Measurements from ENCODE around the gene CYRIA.

The CYRIA gene

DNA sequence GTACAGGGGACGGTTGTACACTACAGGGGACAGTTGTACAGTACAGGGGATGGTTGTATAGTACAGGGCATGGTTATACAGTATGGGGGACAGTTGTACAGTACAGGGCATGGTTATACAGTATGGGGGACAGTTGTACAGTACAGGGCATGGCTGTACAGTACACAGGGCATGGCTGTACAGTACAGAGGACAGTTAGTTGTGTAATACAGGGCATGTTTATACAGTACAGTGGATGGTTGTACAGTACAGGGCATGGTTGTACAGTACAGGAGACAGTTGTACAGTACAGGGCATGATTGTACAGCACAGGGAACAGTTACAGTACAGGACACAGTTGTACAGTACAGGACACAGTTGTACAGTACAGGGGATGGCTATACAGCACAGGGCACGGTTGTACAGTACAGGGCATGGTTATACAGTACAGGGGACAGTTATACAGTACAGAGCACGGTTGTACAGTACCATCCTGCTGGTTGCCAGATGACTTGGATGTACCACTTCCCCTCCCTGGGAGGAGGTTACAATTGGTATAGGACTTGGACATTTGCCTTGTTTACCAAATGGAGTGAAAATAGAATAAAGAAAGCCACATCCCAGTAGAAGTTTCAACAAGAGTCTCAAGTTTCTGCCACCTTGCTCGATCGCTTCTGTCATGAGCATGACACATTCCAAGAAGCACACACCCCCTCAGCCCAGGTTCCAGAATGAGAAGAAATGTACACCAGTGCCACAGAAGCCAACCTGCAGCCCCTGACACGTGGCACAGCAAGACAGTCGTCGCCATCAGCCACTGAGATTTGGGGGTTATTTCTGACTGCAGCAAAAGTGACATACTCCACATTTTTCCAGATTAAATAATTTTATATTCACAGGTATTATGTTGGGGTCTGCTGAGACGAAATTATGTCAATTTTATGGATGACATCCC, 16.0 kb downstream of the CYRIA start:
- no peak for DNase-seq

DNA sequence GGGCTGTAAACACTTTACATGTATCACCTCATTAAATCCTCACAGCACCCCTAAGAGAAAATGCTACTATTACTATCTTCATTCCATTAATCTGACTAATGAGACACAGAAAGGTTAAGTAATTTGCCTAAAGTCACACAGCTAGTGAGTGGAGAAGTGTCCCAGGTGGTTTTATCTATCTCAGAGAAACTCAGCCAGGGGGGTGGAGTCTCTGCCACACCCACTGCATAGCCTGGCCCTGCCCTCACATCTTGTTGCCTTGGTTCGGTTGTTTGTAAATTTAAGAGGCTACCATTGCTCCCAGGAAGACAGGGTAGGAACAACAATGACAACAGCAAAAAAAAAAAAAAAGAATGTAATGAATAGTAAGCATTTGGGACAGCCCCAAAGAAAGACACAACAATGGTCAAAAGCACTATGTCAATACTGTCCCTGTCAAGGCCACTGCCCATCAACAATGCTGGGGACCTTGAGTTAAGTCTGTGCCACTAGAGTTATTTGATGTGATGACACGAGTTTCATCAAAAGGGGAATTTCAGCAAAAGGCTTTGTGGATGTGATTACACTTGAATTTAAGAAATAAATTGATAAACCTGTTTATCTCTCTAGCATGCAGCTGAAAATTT, 17.5 kb downstream of the CYRIA start:
- no peak for DNase-seq

DNA sequence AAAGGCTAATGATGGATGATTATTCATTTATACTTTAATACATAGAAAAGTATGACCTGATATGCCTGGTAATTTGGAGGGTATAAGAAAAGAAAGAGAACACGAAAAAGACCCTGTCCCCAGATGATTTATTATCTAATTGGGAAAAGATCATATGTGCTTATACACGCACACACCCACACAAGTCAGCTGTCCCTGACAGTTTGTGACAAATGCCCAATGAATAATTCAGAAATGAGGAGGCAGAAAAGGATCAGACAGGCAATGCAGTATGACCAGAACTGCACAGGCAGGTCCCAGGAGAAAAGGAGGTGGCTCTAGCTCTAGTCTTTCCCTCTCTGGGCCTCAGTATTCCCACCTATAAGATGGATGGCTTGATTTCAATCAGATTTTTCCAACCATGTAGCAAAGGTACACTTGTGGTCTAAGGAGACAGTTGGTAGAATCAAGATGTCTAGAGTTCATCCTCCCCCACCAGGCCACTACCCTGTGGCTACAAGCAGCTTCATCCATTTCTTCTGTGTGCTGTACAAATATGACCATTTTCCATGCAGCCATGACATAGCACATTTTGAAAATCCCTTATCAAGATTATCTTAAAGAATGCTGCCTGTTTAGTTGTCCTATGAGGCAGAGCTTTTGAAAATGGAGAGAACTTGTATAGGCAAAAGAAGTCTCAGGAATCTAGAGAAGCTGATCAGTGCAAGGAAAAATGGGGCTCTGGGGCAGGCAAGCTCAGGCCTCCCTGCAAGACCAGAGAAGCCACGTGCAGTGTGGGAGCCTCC, 19.7 kb downstream of the CYRIA start:
- DNase-seq: no peak

DNA sequence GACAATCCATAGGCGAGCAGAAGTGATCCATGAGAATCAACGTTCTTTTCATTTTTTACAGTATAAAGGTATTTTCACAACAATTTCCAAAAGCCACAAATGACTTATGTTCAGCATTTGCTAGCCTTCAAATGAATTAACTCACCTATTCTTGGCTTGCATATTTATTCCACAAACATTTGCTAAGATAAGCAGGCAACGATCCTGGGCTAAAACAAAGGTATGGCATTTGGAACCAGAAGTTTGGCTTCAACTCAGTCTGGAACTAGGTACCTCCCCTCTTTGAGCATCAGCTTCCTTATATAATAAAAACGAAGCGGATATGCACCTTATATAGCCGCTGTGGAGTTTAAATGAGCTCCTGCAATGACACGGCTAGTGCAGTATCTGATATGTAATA, 20.5 kb downstream of the CYRIA start:
- DNase-seq: no peak

DNA sequence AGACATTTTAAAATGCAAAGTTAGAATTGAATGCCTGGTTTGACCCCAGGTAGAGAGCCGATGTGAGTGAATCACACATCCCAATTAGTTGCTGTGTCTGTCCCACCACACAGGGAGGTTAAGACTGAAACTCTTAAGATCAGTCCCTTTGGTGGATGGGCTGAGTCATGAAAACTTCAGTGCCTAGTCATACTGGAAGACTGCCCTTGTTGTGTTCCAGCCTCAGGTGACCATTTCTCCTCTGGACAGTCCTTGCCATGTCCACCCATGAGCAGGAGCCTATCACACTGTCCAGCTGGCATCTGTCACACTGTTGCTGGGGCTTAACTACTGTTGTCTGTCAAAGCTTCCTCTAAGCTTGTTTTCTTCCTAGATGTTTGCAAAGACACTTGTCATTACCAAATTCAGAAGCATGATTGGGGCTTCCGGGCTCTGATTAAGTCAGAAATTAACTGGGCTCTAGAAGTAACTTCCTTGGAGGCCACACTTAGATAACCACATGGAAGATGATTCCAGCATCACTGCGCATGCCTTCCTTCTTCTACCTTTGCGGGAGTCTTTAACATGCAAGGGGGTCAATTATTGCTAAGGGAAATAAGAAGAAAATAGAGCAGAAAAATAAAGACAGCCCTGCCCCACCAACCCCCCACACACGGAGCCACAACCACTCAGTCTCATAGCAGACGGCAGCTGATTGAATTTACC, 21.3 kb downstream of the CYRIA start:
- DNase-seq: no peak

DNA sequence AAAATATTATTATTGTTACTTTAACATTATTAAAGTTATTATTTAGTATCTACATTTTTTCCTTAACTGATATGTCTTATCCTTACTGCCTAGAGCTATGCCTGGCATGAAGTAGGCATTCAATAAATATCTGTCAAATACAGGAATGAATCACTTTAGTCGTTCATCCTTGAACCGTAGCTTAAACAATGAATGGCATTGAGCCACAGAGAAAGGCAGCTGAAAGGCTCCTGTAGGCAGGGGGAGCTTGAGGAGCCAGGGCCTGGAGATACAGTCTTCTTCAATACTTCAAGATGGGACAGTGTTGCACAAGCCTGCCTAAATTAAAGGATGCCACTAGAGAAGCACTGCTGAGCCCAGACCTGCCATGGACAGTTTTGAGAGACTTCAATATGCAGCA, 22.5 kb downstream of the CYRIA start:
- no peak for DNase-seq

DNA sequence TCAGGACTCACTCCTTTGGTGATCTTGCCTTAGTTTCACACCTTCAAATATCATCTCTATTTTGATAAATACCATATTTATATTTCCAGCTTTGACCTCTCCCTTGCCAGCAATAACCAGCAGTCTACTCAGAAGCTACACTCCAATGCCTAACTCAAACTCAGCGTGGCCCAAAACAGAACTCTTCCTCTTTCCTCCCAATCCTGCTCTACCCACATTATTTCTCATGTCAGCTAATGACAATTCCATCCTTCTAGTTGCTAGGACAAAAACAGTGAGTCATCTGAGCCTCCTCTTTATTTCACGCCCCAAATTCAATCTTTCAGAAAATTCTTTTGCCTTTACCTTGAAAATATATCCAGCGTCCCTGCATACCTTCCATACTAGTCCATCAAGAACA, 23.5 kb downstream of the CYRIA start:
- DNase-seq: no peak

DNA sequence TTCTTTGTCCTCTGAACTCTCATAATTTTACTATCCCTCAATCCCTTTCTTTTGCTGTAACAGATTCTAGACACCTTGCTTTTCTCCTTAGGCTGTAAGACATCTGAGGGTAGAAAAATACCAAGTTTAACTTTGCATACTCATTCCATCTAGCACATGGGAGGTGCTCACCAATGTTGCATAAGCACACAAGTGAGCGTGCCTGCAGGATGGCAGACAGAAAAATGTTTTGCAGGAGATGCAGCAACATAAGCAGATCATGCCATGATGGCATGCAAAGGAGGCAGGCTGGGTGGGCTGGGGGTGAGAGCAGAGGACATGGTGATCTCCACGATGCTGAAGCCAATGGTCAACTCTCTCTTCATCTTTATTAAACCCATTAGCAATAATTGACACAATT, 24.1 kb downstream of the CYRIA start:
- DNase-seq: no peak

DNA sequence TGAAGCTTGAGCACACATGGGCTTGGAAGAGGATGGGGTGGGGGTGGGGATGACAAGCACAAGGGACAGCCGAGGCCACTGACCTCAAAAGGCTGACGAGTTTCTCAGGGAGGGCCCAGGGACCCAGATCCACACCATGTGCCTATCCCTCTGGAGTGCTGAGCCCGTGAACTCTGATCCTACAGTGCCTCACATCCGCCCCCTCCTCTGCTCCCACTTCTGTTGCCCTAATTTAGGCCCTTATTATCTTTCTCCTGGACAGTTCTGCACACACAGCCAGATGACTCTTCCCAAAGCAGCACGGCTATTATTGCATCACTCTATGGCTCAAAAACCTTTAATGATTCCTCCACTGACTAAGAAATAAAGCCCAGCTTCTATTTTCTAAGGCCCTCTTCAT, 24.8 kb downstream of the CYRIA start:
- DNase-seq: no peak

DNA sequence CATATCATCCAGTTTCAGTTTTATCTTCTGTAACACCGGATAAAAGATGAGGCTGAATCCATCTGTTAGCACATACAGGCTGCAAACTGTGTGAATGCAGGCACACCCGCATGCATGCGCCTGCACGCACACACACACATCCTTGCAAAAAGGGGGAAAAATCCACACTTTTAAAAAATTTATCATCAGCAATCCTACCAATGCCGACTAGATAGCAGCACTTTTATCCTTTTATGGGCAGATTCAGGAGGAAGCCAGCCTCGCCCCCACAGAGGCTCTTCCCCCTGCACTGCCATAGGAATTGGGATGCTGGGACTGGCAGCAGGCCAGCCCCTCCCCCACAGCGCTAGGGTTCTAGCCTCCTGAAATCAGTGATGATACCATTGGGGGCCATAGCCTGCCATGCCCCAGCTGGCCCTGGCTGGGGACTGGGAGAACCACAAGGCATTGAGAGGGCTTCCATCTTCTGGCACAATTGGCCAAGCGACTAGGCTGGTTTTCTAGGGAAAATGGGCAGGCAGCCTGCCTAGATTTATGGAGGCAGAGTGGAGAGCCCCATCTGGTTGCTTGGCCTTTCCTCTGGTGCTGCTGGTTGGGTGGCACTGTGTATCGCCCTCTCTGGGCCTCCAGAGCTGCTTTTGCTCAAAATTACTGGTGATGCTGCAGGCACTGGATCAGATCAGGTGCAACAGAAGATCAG, 25.5 kb downstream of the CYRIA start:
- no peak for DNase-seq

DNA sequence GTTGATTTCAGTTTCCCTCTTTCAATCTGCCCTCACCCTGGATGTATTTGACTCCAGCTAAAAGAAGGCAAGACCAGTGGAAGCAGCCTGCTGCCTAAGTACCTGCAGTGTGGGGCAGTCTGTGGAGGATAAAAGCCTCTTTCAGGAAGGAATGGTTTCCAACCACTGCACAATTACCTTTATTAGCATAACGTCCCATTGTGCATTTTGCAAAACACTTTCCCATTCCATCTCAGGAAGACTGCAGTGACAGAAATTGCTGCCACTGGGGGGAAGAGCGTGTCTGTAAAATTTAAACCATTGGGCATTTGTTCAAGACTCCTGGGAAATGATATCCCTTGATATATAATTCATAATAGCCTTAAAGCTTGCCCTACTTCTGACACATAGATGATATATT, 26.2 kb downstream of the CYRIA start:
- no peak for DNase-seq

DNA sequence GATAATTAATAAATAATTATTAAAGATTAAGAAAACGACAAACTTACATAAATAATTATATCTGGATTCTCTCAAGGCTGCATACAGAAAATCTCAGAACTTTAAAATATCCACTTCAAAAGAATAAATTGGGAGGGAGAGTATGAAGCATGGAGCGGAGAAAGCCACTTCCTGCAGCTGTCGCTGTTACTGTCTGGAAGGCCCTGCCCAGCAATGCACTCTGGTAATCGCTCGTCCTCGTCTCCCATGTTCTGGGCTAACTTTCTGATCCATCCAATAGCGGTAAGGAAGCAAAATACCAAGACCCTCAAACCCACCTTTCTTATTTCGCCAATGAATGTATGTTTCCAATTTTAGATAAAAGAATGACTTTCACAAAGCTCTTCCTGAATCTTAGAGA, 26.7 kb downstream of the CYRIA start:
- DNase-seq: no peak

DNA sequence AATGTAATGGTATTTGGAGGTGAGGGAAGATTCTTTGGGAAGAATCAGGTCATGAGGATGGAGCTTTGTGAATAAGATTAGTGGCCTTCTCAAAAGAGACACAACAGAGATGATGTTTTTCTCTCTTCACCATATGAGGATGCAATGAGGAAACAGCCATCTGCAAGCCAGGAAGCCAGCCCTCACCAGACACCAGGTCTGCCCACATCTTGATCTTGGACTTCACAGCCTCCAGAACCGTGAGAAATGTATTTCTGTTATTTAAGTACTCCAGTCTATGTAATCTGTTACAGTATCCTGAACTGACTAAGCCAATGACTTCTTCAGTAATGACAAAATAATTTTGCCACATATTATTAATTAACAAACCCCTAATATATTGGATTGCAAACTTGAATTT, 28.3 kb downstream of the CYRIA start:
- no peak for DNase-seq

DNA sequence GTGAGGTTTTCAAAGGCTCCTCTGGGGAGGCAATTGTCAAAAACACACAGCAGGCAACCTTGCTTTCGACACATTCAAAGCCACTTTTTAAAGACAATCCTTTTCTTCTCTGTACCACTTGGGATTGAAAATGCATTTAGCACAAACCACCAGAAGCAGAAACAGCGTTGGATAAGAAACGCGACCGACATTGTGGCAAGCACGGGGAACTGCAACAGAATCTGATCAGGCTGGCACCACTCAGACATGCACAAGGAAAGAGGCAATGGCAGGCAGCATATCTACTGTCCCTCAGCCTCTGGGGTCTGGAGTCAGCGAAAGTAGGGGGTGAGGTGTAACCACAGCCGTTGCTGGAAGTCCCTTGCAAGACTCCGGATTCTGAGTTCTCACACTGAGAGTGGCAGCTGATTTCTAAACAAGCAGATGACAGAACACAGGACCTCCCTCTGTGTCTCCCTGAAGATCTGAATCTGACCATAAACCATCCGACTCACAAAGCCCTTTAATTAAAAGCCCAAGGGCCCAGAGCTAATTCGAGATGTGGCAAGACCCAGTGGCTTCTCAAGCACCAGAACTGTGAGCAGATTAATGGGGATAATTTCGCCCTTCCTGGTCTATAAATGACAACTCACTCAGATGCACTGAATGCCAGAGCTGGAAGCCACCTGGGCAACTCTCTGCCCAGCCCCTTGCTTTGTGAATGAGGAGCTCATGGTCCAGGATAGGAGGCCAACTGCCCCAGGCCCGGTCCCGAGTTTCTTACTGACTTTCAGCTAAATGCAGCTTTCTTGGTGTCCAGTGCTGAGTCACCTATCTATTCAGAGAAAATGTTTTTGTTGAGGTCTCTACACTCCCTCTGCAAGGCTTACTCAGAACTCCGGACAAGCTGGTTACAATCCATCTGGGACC, 29.6 kb downstream of the CYRIA start:
- DNase-seq: no peak

DNA sequence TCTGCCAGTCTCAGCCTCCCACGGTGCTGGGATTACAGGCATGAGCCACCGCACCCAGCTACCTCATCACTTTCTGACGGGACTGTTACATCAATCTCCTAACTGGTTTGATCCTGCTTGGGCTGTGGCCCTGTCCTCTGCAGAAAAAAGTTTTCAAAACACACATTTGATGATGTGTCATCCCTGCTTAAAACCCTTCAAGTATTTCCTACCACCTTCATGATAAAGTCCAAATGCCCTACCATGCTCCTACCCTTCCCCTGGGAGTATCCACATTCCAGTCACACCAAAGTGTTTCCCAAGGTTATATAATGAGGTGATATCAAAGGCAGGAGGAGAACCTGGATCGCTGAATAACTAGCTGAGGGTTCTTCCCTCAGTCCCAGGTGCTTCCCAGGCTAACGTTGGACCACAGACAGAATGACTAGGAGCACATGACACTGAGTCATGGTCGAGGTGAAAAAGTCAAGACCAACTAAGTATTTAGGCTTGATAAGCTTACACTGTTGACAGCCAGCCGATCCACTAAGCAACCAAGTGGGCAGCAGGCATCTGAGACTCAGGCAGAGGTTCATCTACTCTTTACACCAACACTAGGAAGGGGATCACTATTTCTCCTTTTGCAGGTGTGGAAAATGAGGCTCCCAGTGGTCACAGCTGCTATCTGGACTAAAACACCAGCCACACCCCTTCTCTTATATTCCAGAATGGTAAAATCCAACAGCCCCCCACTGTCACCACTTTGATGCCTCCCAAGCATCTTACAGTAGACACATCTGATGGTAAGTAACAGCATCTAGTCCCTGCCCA, 31.8 kb downstream of the CYRIA start:
- DNase-seq: no peak

DNA sequence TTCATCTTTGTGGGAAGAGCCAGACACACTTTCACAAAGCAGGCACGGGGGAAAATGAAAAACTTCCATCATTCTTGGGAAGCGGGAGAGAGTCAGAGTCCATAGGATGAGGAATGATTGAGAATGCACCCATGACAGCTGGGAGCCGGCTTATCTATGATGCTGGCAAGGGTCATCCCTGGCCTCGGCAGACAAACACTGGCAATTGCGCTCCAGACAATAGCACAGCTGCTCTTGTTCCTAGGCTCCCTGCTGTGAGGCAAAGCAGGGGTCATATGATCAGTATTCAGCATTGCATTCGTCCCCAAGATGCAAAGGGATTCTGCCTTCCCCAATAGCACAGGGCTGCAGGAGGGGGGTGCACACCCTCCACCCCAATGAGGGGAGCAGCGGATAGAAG, 33.0 kb downstream of the CYRIA start:
- no peak for DNase-seq

DNA sequence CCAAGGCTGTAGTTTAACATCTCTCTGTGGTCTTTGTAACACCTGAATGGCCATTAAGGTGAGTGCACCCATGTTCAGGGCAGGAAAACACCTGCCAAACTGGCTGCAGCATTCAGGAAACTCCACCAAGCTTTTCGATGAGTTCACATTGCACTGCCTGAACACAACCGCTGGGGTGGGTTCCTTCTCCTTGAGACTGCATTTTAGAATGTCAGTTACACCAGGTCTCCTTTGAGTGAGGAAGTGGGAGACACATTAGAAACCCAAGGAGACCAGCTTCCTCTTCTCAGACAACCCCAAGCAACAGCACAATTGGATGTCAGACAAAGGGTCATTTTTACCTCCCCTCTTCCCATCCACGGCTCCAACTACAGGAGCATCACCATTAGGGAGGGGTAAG, 35.2 kb downstream of the CYRIA start:
- no peak for DNase-seq

DNA sequence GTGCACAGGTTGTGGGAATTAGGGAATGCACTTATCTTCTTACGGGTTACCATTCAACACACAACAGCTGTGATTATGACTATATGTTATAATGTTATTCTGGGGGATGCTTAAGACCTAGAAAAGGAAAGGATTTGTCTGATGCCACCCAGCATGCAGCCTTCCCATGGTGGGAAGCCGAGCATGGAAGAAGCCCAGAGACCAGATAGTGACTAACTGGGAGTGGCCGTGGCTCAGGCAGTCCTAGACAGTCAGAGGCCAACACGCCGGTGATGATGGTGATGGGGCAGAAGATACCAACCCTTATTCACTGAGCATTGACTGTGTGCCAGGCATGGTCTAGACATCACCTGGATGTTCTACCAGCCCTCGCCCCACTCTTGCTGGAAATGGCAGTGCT, 35.9 kb downstream of the CYRIA start:
- DNase-seq: no peak

DNA sequence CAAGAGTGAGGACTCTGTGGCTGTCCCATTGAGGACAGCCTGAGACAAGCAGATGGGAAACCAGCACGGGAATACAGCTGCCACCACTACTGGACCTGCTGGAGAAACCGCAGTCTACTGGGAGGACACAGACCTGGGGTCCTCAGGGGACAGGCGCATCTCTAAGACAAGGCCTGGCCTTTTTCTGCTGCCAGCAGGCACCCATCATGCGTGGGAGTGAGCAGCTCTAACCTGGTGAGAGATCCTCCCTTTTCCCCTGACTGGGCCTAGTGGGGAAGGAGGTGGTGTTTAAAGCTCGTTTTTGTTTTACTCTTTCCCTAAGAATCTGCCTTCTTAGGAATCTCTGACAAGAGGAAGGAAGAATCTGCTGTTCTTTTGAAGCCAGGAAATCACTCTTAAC, 36.6 kb downstream of the CYRIA start:
- no peak for DNase-seq

DNA sequence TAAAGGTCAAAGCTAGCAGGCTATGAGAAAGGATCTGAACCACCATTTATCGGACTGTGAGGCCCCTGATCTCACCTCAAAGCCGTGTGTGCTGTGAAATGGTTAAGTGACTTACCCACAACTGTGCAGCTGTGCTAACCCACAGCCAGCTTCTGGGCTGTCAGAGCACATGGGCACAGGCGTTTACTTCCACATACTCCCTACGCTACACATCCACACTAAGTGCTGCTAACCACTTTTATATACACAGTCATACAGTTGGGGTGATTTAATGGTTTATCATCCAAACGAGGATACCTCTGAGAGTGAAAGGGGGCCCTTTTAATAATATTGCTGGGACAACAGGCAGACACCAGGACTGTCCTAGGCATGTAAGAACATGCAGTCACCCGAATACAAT, 37.3 kb downstream of the CYRIA start:
- DNase-seq: no peak
